H9 (cell line): ENCODE results near the gene NPAS1. TPM values are rescaled to one million over a fixed set of nuclear protein-coding genes. Genes with fewer than 3 reads are reported as not detected.

ENCODE experiments used
- DNase-seq: peaks from one replicate; pipeline ENCODE4 v3.0.0-alpha.2; 2017
- H2AFZ ChIP-seq: one replicate; pipeline ENCODE4 v1.6.1; 2013; ENCODE audit warnings: mild to moderate bottlenecking, low read length, control low read depth, moderate library complexity
- H2AK5ac ChIP-seq: 2 replicates; pipeline ENCODE4 v1.6.1; 2013; ENCODE audit warnings: low read length, control low read depth, mixed read lengths; ENCODE audit not compliant: insufficient read length
- H2BK120ac ChIP-seq: one replicate; pipeline ENCODE4 v1.6.1; 2013; ENCODE audit warnings: low read depth, mild to moderate bottlenecking, low read length, control low read depth, inconsistent platforms; ENCODE audit not compliant: poor library complexity, severe bottlenecking
- H2BK12ac ChIP-seq: 2 replicates; pipeline ENCODE4 v1.6.1; 2013; ENCODE audit warnings: low read length, control low read depth, mixed read lengths, low read depth; ENCODE audit not compliant: insufficient read length
- H2BK15ac ChIP-seq: 2 replicates; pipeline ENCODE4 v1.6.1; 2013; ENCODE audit warnings: low read depth, low read length, control low read depth
- H2BK20ac ChIP-seq: one replicate; pipeline ENCODE4 v1.6.1; 2013; ENCODE audit warnings: low read depth, mild to moderate bottlenecking, low read length, control low read depth, inconsistent platforms; ENCODE audit not compliant: poor library complexity, severe bottlenecking
- H2BK5ac ChIP-seq: 2 replicates; pipeline ENCODE4 v1.6.1; 2013; ENCODE audit warnings: low read length, control low read depth, mixed read lengths; ENCODE audit not compliant: insufficient read length
- H3K14ac ChIP-seq: 2 replicates; pipeline ENCODE4 v1.6.1; 2013; ENCODE audit warnings: low read length, control low read depth; ENCODE audit not compliant: insufficient read depth
- H3K18ac ChIP-seq: 2 replicates; pipeline ENCODE4 v1.6.1; 2013; ENCODE audit warnings: low read depth, mild to moderate bottlenecking, mixed read lengths, low read length, control low read depth; ENCODE audit not compliant: insufficient read length
- H3K23ac ChIP-seq: 2 replicates; pipeline ENCODE4 v1.6.1; 2013; ENCODE audit warnings: low read length, control low read depth, mixed read lengths, low read depth; ENCODE audit not compliant: insufficient read length
- H3K23me2 ChIP-seq: 2 replicates; pipeline ENCODE4 v1.6.1; 2013; ENCODE audit warnings: low read depth, mild to moderate bottlenecking, mixed read lengths, low read length, control low read depth; ENCODE audit not compliant: insufficient read length, poor library complexity, severe bottlenecking
- H3K27ac ChIP-seq: 2 replicates; pipeline ENCODE4 v1.5.1; 2013; ENCODE audit warnings: low read length, control low read depth, mixed read lengths, low read depth; ENCODE audit not compliant: insufficient read length
- H3K27me3 ChIP-seq: 2 replicates; pipeline ENCODE4 v1.6.1; 2013; ENCODE audit warnings: low read length, control low read depth, inconsistent platforms; ENCODE audit not compliant: insufficient read depth
- H3K4ac ChIP-seq: 2 replicates; pipeline ENCODE4 v1.6.1; 2013; ENCODE audit warnings: low read depth, mild to moderate bottlenecking, control low read depth, inconsistent platforms, low read length, moderate library complexity
- H3K4me1 ChIP-seq: 2 replicates; pipeline ENCODE4 v1.6.1; 2013; ENCODE audit warnings: low read length, control low read depth, inconsistent platforms; ENCODE audit not compliant: insufficient read depth
- H3K4me2 ChIP-seq: 2 replicates; pipeline ENCODE4 v1.6.1; 2013; ENCODE audit warnings: low read length, control low read depth, mixed read lengths; ENCODE audit not compliant: insufficient read length, insufficient read depth
- H3K56ac ChIP-seq: 2 replicates; pipeline ENCODE4 v1.6.1; 2013; ENCODE audit warnings: low read depth, mild to moderate bottlenecking, mixed read lengths, low read length, control low read depth; ENCODE audit not compliant: insufficient read length
- H3K79me1 ChIP-seq: 2 replicates; pipeline ENCODE4 v1.6.1; 2013; ENCODE audit warnings: low read depth, mild to moderate bottlenecking, moderate library complexity, low read length, control low read depth, inconsistent platforms; ENCODE audit not compliant: insufficient read depth, poor library complexity, severe bottlenecking
- H3K79me2 ChIP-seq: 2 replicates; pipeline ENCODE4 v1.6.1; 2013; ENCODE audit warnings: low read length, control low read depth, inconsistent platforms; ENCODE audit not compliant: insufficient read depth
- H3K9ac ChIP-seq: 2 replicates; pipeline ENCODE4 v1.6.1; 2013; ENCODE audit warnings: low read length, control low read depth, mixed read lengths; ENCODE audit not compliant: insufficient read length; ENCODE audit errors: extremely low read depth
- H3K9me3 ChIP-seq: one replicate; pipeline ENCODE4 v1.6.1; 2013; ENCODE audit warnings: low read depth, low read length, inconsistent platforms; ENCODE audit not compliant: control insufficient read depth
- H3T11ph ChIP-seq: one replicate; pipeline ENCODE4 v1.6.1; 2013; ENCODE audit warnings: mild to moderate bottlenecking, low read length, control low read depth, inconsistent platforms
- H4K20me1 ChIP-seq: one replicate; pipeline ENCODE4 v1.6.1; 2013; ENCODE audit not compliant: control insufficient read depth, insufficient read length, insufficient read depth
- H4K5ac ChIP-seq: 2 replicates; pipeline ENCODE4 v1.6.1; 2013; ENCODE audit warnings: low read depth, mild to moderate bottlenecking, mixed read lengths, low read length, control low read depth; ENCODE audit not compliant: insufficient read length
- H4K8ac ChIP-seq: replicated peaks from 2 replicates; pipeline ENCODE4 v1.6.1; 2013; ENCODE audit warnings: low read length, control low read depth, mixed read lengths, low read depth; ENCODE audit not compliant: insufficient read length
- H4K91ac ChIP-seq: 2 replicates; pipeline ENCODE4 v1.6.1; 2013; ENCODE audit warnings: low read depth, mild to moderate bottlenecking, moderate library complexity, mixed read lengths, low read length, control low read depth; ENCODE audit not compliant: insufficient read length
- H3K27ac Mint-ChIP-seq, 3 experiments: 2 replicates in 2 of 3; 3 replicates in 1 of 3; pipeline ENCODE4 v1.8.0; 2020 to 2021; ENCODE audit warnings: mixed read lengths in 3 of 3, mild to moderate bottlenecking in 1 of 3, moderate library complexity in 1 of 3
- H3K27me3 Mint-ChIP-seq: 2 replicates; pipeline ENCODE4 v1.8.0; 2021; ENCODE audit warnings: low read depth, mild to moderate bottlenecking, moderate library complexity, mixed read lengths
- H3K36me3 Mint-ChIP-seq, 3 experiments: 2 replicates in 2 of 3; 3 replicates in 1 of 3; pipeline ENCODE4 v1.8.0; 2020 to 2021; ENCODE audit warnings: low read depth in 3 of 3, mixed read lengths in 3 of 3; ENCODE audit not compliant: insufficient read depth in 1 of 3
- H3K4me1 Mint-ChIP-seq, 2 experiments: 2 replicates each; pipeline ENCODE4 v1.8.0; 2020; ENCODE audit warnings: mixed read lengths in 2 of 2
- H3K4me3 Mint-ChIP-seq, 2 experiments: 2 replicates in 1 of 2; 3 replicates in 1 of 2; pipeline ENCODE4 v1.8.0; 2020 to 2021; ENCODE audit warnings: mild to moderate bottlenecking in 2 of 2, mixed read lengths in 2 of 2, moderate library complexity in 1 of 2
- H3K9me3 Mint-ChIP-seq, 2 experiments: 2 replicates in 1 of 2; 3 replicates in 1 of 2; pipeline ENCODE4 v1.8.0; 2020; ENCODE audit warnings: mild to moderate bottlenecking in 2 of 2, mixed read lengths in 2 of 2, moderate library complexity in 1 of 2
- CTCF ChIP-seq: fragments of 200-600 bp; sonication (generic); conservative IDR thresholded peaks from 3 replicates; pipeline ENCODE4 v1.8.0; 2021; ENCODE audit warnings: antibody characterized with exemption, mild to moderate bottlenecking
- WGBS: extraction: QIAGEN DNeasy Blood & Tissue Kit; methylation state at CpG from one replicate; pipeline ENCODE4 v1.1.7; 2013; ENCODE audit warnings: missing lambda C conversion rate, low lambda C conversion rate, mixed read lengths; ENCODE audit not compliant: insufficient read length; ENCODE audit errors: extremely low coverage; 5-methylcytosine and 5-hydroxymethylcytosine counted together
- total RNA-seq: library from RNA; stranded (reverse); gene quantifications from 2 replicates; pipeline ENCODE4 v1.2.1, GENCODE V29; 2021

NPAS1 gene
- total RNA-seq, 1 experiment from 2014 or later = 17.8 TPM

DNA sequence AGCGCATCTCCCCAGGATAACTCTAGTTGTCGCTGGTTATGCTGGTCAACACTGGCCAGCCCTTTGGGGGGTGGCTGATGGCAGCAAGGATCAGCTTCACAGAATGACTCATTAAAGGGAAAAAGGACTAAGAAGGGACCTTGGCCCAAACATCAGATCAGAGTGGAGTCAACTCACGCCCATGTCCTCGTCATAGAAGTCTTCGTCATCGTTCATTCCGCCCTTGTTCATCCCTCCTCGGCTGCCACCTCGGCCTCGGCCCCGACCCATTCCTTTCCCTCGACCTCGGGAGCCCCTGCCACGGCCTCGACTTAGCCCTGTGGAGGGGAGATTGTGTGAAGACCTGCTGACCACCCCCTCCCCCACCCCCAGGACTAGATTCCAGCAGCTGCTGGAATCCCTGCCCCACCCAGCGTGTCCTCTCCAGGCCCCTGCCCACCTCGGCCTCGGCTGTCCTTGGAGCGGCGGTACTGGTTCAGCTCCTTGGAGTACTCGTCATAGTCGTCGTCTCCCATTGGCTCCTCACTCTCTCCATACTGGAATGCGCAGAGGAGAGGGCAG, 65.3 kb downstream of the NPAS1 start:
- H4K20me1 ChIP-seq = no peaks in the 10 kb centered on the region
- no peaks in the 10 kb centered on the region for H3K79me1 ChIP-seq
- no peak overlapping the region for H2BK5ac ChIP-seq
- H3K56ac ChIP-seq = no peak overlapping the region
- H3K9ac ChIP-seq = no peak overlapping the region
- no peak overlapping the region for H2BK15ac ChIP-seq
- Mint-ChIP-seq H3K4me1 (peaks cover 8% of the 10 kb centered on the region in 2 experiments; a peak in 2 of 4 replicates), H3K4me3 (no peak overlapping the region), H3K27ac (peak overlapping the region in 2 of 3 experiments; percentile 44 to 51; a peak in 2 of 7 replicates), H3K36me3 (peaks cover 41 to 92% (median 90%) of the 10 kb centered on the region in 3 experiments; a peak in 6 of 7 replicates), H3K9me3 (no peaks in the 10 kb centered on the region), H3K27me3 (no peaks in the 10 kb centered on the region)
- DNase-seq = no peak
- no peak overlapping the region for H3T11ph ChIP-seq
- no peak overlapping the region for H4K91ac ChIP-seq
- no peak overlapping the region for H2AFZ ChIP-seq
- no peak overlapping the region for H2AK5ac ChIP-seq
- peaks cover 4% of the 10 kb centered on the region; the same call in 1 of the 2 replicates for H3K4me1 ChIP-seq
- no CpG with 5 or more reads among the region's 24 CpGs for WGBS
- H3K9me3 ChIP-seq = no peaks in the 10 kb centered on the region
- H4K5ac ChIP-seq = no peak overlapping the region
- no peak overlapping the region for H3K14ac ChIP-seq
- no peaks in the 10 kb centered on the region for H3K79me2 ChIP-seq
- H2BK120ac ChIP-seq = no peak overlapping the region
- H3K4me2 ChIP-seq = no peak overlapping the region
- no peak overlapping the region for H4K8ac ChIP-seq
- H3K23ac ChIP-seq = no peak overlapping the region
- H2BK20ac ChIP-seq = no peak overlapping the region
- no peaks in the 10 kb centered on the region for H3K23me2 ChIP-seq
- no peak overlapping the region for H3K27ac ChIP-seq
- H3K4ac ChIP-seq = no peak overlapping the region
- no peak overlapping the region for H3K18ac ChIP-seq
- H3K27me3 ChIP-seq = no peaks in the 10 kb centered on the region
- no peak overlapping the region for H2BK12ac ChIP-seq
- no peak for TF ChIP-seq CTCF
